ENCODE measurements around the gene FAM174C.

FAM174C gene

GRCh38 chr19:1269478-1270212, 5.7 kb upstream of the FAM174C start:
- H3K36me3 Mint-ChIP-seq, result peaks cover 48% of the 10 kb centered on the region
- no peaks in the 10 kb centered on the region for H3K27me3 Mint-ChIP-seq
- peak overlapping the region; percentile 97 for H3K27ac Mint-ChIP-seq
- H3K4me3 Mint-ChIP-seq, result peak overlapping the region; percentile 84
- peak; percentile 22 for ATAC-seq
- no peaks in the 10 kb centered on the region for H3K9me3 Mint-ChIP-seq
- H3K4me1 Mint-ChIP-seq, result peaks cover 77% of the 10 kb centered on the region

GRCh38 chr19:1270213-1270853, 5.0 kb upstream of the FAM174C start:
- Mint-ChIP-seq H3K4me1 (peaks cover 70% of the 10 kb centered on the region), H3K9me3 (no peaks in the 10 kb centered on the region), H3K27ac (peak overlapping the region; percentile 59), H3K4me3 (peak overlapping the region; percentile 84), H3K27me3 (no peaks in the 10 kb centered on the region), H3K36me3 (peaks cover 51% of the 10 kb centered on the region)
- no peak for ATAC-seq

GRCh38 chr19:1270854-1271527, 4.3 kb upstream of the FAM174C start:
- H3K4me3 Mint-ChIP-seq, result peak overlapping the region; percentile 84
- peak overlapping the region; percentile 59 for H3K27ac Mint-ChIP-seq
- ATAC-seq, result no peak
- no peaks in the 10 kb centered on the region for H3K27me3 Mint-ChIP-seq
- peaks cover 63% of the 10 kb centered on the region for H3K4me1 Mint-ChIP-seq
- H3K36me3 Mint-ChIP-seq, result peaks cover 52% of the 10 kb centered on the region
- H3K9me3 Mint-ChIP-seq, result no peaks in the 10 kb centered on the region

GRCh38 chr19:1271528-1272422, 3.6 kb upstream of the FAM174C start:
- Mint-ChIP-seq H3K36me3 (peaks cover 56% of the 10 kb centered on the region), H3K27ac (peak overlapping the region; percentile 59), H3K4me1 (peaks cover 67% of the 10 kb centered on the region), H3K9me3 (no peaks in the 10 kb centered on the region), H3K4me3 (peak overlapping the region; percentile 84), H3K27me3 (no peaks in the 10 kb centered on the region)
- ATAC-seq, result no peak

- Mint-ChIP-seq H3K9me3 (no peaks in the 10 kb centered on the region), H3K27me3 (no peaks in the 10 kb centered on the region), H3K36me3 (peaks cover 59% of the 10 kb centered on the region), H3K4me1 (peaks cover 64% of the 10 kb centered on the region), H3K4me3 (peak overlapping the region; percentile 56), H3K27ac (no peak overlapping the region)
- no peak for ATAC-seq
Measured at GRCh38 chr19:1272423-1273262, 2.7 kb upstream of the FAM174C start.

GRCh38 chr19:1273263-1274041, 1.9 kb upstream of the FAM174C start:
- Mint-ChIP-seq H3K4me1 (peaks cover 62% of the 10 kb centered on the region), H3K4me3 (peak overlapping the region; percentile 57), H3K27me3 (no peaks in the 10 kb centered on the region), H3K36me3 (peaks cover 65% of the 10 kb centered on the region), H3K27ac (peak overlapping the region; percentile 87), H3K9me3 (no peaks in the 10 kb centered on the region)
- no peak for ATAC-seq

- peaks cover 56% of the 10 kb centered on the region for H3K4me1 Mint-ChIP-seq
- peak overlapping the region; percentile 87 for H3K27ac Mint-ChIP-seq
- peaks cover 71% of the 10 kb centered on the region for H3K36me3 Mint-ChIP-seq
- no peak for ATAC-seq
- no peaks in the 10 kb centered on the region for H3K27me3 Mint-ChIP-seq
- H3K4me3 Mint-ChIP-seq, result peak overlapping the region; percentile 69
- no peaks in the 10 kb centered on the region for H3K9me3 Mint-ChIP-seq
Measured at GRCh38 chr19:1274081-1274851, 1.1 kb upstream of the FAM174C start.

GRCh38 chr19:1274852-1275259, 474 bp upstream of the FAM174C start:
- Mint-ChIP-seq H3K4me3 (peak overlapping the region; percentile 72), H3K9me3 (no peaks in the 10 kb centered on the region), H3K36me3 (peaks cover 76% of the 10 kb centered on the region), H3K27me3 (no peaks in the 10 kb centered on the region), H3K27ac (peak overlapping the region; percentile 87), H3K4me1 (peaks cover 61% of the 10 kb centered on the region)
- ATAC-seq, result no peak

GRCh38 chr19:1275976-1276627, 772 bp downstream of the FAM174C start:
- Mint-ChIP-seq H3K27ac (peak overlapping the region; percentile 87), H3K9me3 (no peaks in the 10 kb centered on the region), H3K36me3 (peaks cover 72% of the 10 kb centered on the region), H3K4me1 (peaks cover 55% of the 10 kb centered on the region), H3K4me3 (peak overlapping the region; percentile 81), H3K27me3 (no peaks in the 10 kb centered on the region)
- ATAC-seq, result no peak

- peaks cover 49% of the 10 kb centered on the region for H3K4me1 Mint-ChIP-seq
- peak overlapping the region; percentile 81 for H3K4me3 Mint-ChIP-seq
- H3K36me3 Mint-ChIP-seq, result peaks cover 67% of the 10 kb centered on the region
- H3K27ac Mint-ChIP-seq, result peak overlapping the region; percentile 87
- peaks cover 4% of the 10 kb centered on the region for H3K27me3 Mint-ChIP-seq
- H3K9me3 Mint-ChIP-seq, result no peaks in the 10 kb centered on the region
- no peak for ATAC-seq
Measured at GRCh38 chr19:1276628-1277022, 1.3 kb downstream of the FAM174C start.

- no peak for ATAC-seq
- peak overlapping the region; percentile 87 for H3K27ac Mint-ChIP-seq
- H3K9me3 Mint-ChIP-seq, result no peaks in the 10 kb centered on the region
- peaks cover 45% of the 10 kb centered on the region for H3K4me1 Mint-ChIP-seq
- peaks cover 63% of the 10 kb centered on the region for H3K36me3 Mint-ChIP-seq
- peak overlapping the region; percentile 81 for H3K4me3 Mint-ChIP-seq
- peaks cover 8% of the 10 kb centered on the region for H3K27me3 Mint-ChIP-seq
Measured at GRCh38 chr19:1277061-1277460, 1.7 kb downstream of the FAM174C start.

- H3K9me3 Mint-ChIP-seq, result no peaks in the 10 kb centered on the region
- H3K27ac Mint-ChIP-seq, result no peak overlapping the region
- peaks cover 40% of the 10 kb centered on the region for H3K4me1 Mint-ChIP-seq
- peaks cover 14% of the 10 kb centered on the region for H3K27me3 Mint-ChIP-seq
- H3K4me3 Mint-ChIP-seq, result no peak overlapping the region
- H3K36me3 Mint-ChIP-seq, result peaks cover 53% of the 10 kb centered on the region
- ATAC-seq, result no peak
Measured at GRCh38 chr19:1278074-1278473, 2.7 kb downstream of the FAM174C start.

Data from stimulated activated memory B cell treated with anti-CD40 and anti-IgM and Interleukin-4, amounts not matched to agents 10 μg/mL and 1 μg/mL and 100 μg/mL, for 72 hours (primary cell).